ENCODE data around the gene MS4A10.

- TF ChIP-seq CTCF (IDR thresholded peaks at IDR 0.05; ENCODE audit: low read depth, low read length, missing input control) (no peak), RAD21 (IDR thresholded peaks at IDR 0.05) (no peak), GABPA (IDR thresholded peaks at IDR 0.05 in 1 of 2, conservative IDR thresholded peaks at IDR 0.05 in 1 of 2) (no peak), NR2F2 (IDR thresholded peaks at IDR 0.05) (no peak), REST (IDR thresholded peaks at IDR 0.05) (no peak), EGR1 (IDR thresholded peaks at IDR 0.05; ENCODE audit: low read depth in 2 of 2) (no peak), SP1 (IDR thresholded peaks at IDR 0.05) (no peak)
- TF ChIP-seq, protein P1, sequence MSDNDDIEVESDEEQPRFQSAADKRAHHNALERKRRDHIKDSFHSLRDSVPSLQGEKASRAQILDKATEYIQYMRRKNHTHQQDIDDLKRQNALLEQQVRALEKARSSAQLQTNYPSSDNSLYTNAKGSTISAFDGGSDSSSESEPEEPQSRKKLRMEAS (IDR thresholded peaks at IDR 0.05) = no peak
Observed at GRCh38 chr11:60753309-60753708, 31.8 kb upstream of the MS4A10 start.
